GM18951 (cell line): ENCODE results near the gene DCXR.

Experiments used
- POLR2A ChIP-seq: IDR thresholded peaks from 4 replicates; pipeline ENCODE4 v1.6.1; 2011; ENCODE audit warnings: mild to moderate bottlenecking; ENCODE audit not compliant: insufficient read length, insufficient read depth; ENCODE audit errors: extremely low read depth
- in situ Hi-C: fragments of 300-500 bp; cut with MboI; formaldehyde crosslinking; loops from one replicate; pipeline ENCODE4 v1.12.0; 2022; ENCODE audit warnings: low sequenced_read_pairs, mixed read lengths, inconsistent platforms; ENCODE audit not compliant: unreplicated experiment

Gene DCXR

GRCh38 chr17:82016875-82017459 is 20.5 kb downstream of the DCXR start:
- in situ Hi-C loops: no loop called here

GRCh38 chr17:82016061-82016874 is 21.2 kb downstream of the DCXR start:
- no peak for TF ChIP-seq POLR2A

More at GRCh38 chr17:82016875-82017459, 20.5 kb downstream of the DCXR start:
- TF ChIP-seq POLR2A: no peak

GRCh38 chr17:82015311-82015971 is 22.1 kb downstream of the DCXR start:
- in situ Hi-C loops: no loop called here

More at GRCh38 chr17:82016061-82016874, 21.2 kb downstream of the DCXR start:
- in situ Hi-C loops: no loop called here

GRCh38 chr17:82014971-82015310 is 22.6 kb downstream of the DCXR start:
- in situ Hi-C loops: no loop called here
- TF ChIP-seq POLR2A: no peak

More at GRCh38 chr17:82015311-82015971, 22.1 kb downstream of the DCXR start:
- no peak for TF ChIP-seq POLR2A

GRCh38 chr17:82014432-82014831 is 23.1 kb downstream of the DCXR start:
- in situ Hi-C loops: no loop called here
- no peak for TF ChIP-seq POLR2A

- TF ChIP-seq POLR2A: no peak
- in situ Hi-C loops: no loop called here
Observed at GRCh38 chr17:82013772-82014321, 23.6 kb downstream of the DCXR start.

GRCh38 chr17:82013341-82013740 is 24.2 kb downstream of the DCXR start:
- in situ Hi-C loops: no loop called here
- TF ChIP-seq POLR2A: no peak

GRCh38 chr17:82012640-82013295 is 24.7 kb downstream of the DCXR start:
- TF ChIP-seq POLR2A: no peak
- in situ Hi-C loops: no loop called here

GRCh38 chr17:82012261-82012639 is 25.2 kb downstream of the DCXR start:
- no peak for TF ChIP-seq POLR2A
- in situ Hi-C loops: no loop called here

- TF ChIP-seq POLR2A: no peak
- in situ Hi-C loops: no loop called here
Observed at GRCh38 chr17:82011617-82012187, 25.8 kb downstream of the DCXR start.

GRCh38 chr17:82010575-82011525 is 26.6 kb downstream of the DCXR start:
- in situ Hi-C loops: no loop called here
- no peak for TF ChIP-seq POLR2A

- in situ Hi-C loops: no loop called here
- no peak for TF ChIP-seq POLR2A
Observed at GRCh38 chr17:82009413-82009812, 28.1 kb downstream of the DCXR start.
